Hematopoietic multipotent progenitor cell (in vitro differentiated cells): ENCODE measurements around the gene TSSK1B. TPM values are rescaled to one million over a fixed set of nuclear protein-coding genes. Genes with fewer than 3 reads are reported as not detected.
"Not testable (repeated sequence)": the region's sequence is repeated elsewhere in the genome, so short reads cannot be mapped to it uniquely, and the experiment has no call there.

Source experiments
- DNase-seq, 3 donors: peaks; one replicate each; pipeline ENCODE4 v3.0.0-alpha.2; 2011 to 2015; ENCODE audit warnings: low read depth in 2 of 3, low spot score in 2 of 3
- total RNA-seq: library from RNA; depleted of rRNA; stranded (reverse); fragments of >200 nt; gene quantifications from one replicate; pipeline ENCODE4 v1.2.3, GENCODE V29; 2012

Gene TSSK1B
- total RNA-seq, 1 donor = not detected

GRCh38 chr5:113404269-113404668, 30.5 kb downstream of the TSSK1B start:
- no peak for DNase-seq

- not testable (repeated sequence) for DNase-seq
Observed at GRCh38 chr5:113397986-113398385, 36.8 kb downstream of the TSSK1B start.

- no peak for DNase-seq
Observed at GRCh38 chr5:113397046-113397445, 37.7 kb downstream of the TSSK1B start.

- DNase-seq = no peak
Observed at GRCh38 chr5:113394658-113395057, 40.1 kb downstream of the TSSK1B start.

GRCh38 chr5:113390224-113390623, 44.6 kb downstream of the TSSK1B start:
- DNase-seq = no peak

GRCh38 chr5:113389116-113389515, 45.7 kb downstream of the TSSK1B start:
- DNase-seq = no peak

- no peak for DNase-seq
Observed at GRCh38 chr5:113387844-113388243, 46.9 kb downstream of the TSSK1B start.

GRCh38 chr5:113384782-113385285, 50.0 kb downstream of the TSSK1B start:
- no peak for DNase-seq

- no peak for DNase-seq
Observed at GRCh38 chr5:113382731-113383130, 52.1 kb downstream of the TSSK1B start.

Other genes starting within 250 kb of the TSSK1B start
- gene MCC, start 53.5 kb upstream of the TSSK1B start, total RNA-seq = under 0.01 TPM
- 18.9 TPM for gene YTHDC2, start 78.7 kb upstream of the TSSK1B start, total RNA-seq